SU-DHL-6 (cell line): Measurements from ENCODE around the gene PRDM10.

Experiments
- H2AFZ ChIP-seq: fragments of 200-600 bp; sonication (generic); 2 replicates; pipeline ENCODE4 v1.6.1; 2014; ENCODE audit warnings: low read depth, mild to moderate bottlenecking, moderate library complexity, mixed read lengths, antibody characterized with exemption, low read length; ENCODE audit not compliant: severe bottlenecking
- H3F3A ChIP-seq: fragments of 200-600 bp; shearing (Covaris generic); 2 replicates; pipeline ENCODE4 v1.6.0; 2016; ENCODE audit warnings: antibody characterized with exemption, mild to moderate bottlenecking; ENCODE audit not compliant: insufficient read depth
- H3K27ac ChIP-seq: fragments of 200-600 bp; sonication (generic); 2 replicates; pipeline ENCODE4 v1.5.1; 2016; ENCODE audit warnings: low read depth, mild to moderate bottlenecking, low read length, moderate library complexity, mixed read lengths
- H3K27me3 ChIP-seq: fragments of 200-600 bp; sonication (generic), shearing (Covaris generic); 2 replicates; pipeline ENCODE4 v1.6.0; 2014; ENCODE audit warnings: mild to moderate bottlenecking, low read length
- H3K36me3 ChIP-seq: fragments of 200-600 bp; sonication (generic); 2 replicates; pipeline ENCODE4 v1.6.1; 2014; ENCODE audit warnings: mild to moderate bottlenecking, low read length, mixed read lengths
- H3K4me2 ChIP-seq: fragments of 300-600, 200-600 bp; shearing (Covaris generic), sonication (generic); 2 replicates; pipeline ENCODE4 v1.6.0; 2014; ENCODE audit warnings: low read length, low read depth, mild to moderate bottlenecking; ENCODE audit not compliant: poor library complexity, severe bottlenecking
- H3K4me3 ChIP-seq: fragments of 200-600 bp; sonication (generic); 2 replicates; pipeline ENCODE4 v1.5.1; 2014; ENCODE audit warnings: antibody characterized with exemption, low read length, mild to moderate bottlenecking, mixed read lengths; ENCODE audit not compliant: insufficient read depth, poor library complexity, severe bottlenecking
- H3K79me2 ChIP-seq: fragments of 200-600 bp; sonication (generic); 2 replicates; pipeline ENCODE4 v1.6.1; 2014; ENCODE audit warnings: mild to moderate bottlenecking, low read length, moderate library complexity; ENCODE audit not compliant: insufficient read depth
- H3K9ac ChIP-seq: fragments of 200-600 bp; sonication (generic); 2 replicates; pipeline ENCODE4 v1.7.0; 2014; ENCODE audit warnings: mild to moderate bottlenecking, low read length
- H3K9me2 ChIP-seq: fragments of 200-600 bp; sonication (generic); replicated peaks from 2 replicates; pipeline ENCODE4 v1.6.1; 2014; ENCODE audit warnings: low read length; ENCODE audit not compliant: insufficient read depth
- H3K9me3 ChIP-seq: fragments of 200-600 bp; sonication (generic); 2 replicates; pipeline ENCODE4 v1.6.1; 2014; ENCODE audit warnings: low read length, mixed read lengths; ENCODE audit not compliant: insufficient read depth
- H4K20me1 ChIP-seq: fragments of 200-600 bp; sonication (generic); 2 replicates; pipeline ENCODE4 v1.6.1; 2014; ENCODE audit warnings: low read depth, mild to moderate bottlenecking, antibody characterized with exemption, low read length, moderate library complexity, mixed read lengths
- CTCF ChIP-seq: fragments of 200-600 bp; sonication (generic); IDR thresholded peaks from one replicate; pipeline ENCODE4 v1.5.1; 2017; ENCODE audit warnings: antibody characterized with exemption, mild to moderate bottlenecking, low read length, moderate library complexity; ENCODE audit not compliant: insufficient read depth, poor library complexity, severe bottlenecking
- EZH2phosphoT487 ChIP-seq: fragments of 200-600 bp; sonication (generic), shearing (Covaris generic); conservative IDR thresholded peaks from 2 replicates; pipeline ENCODE4 v1.6.1; 2018; ENCODE audit warnings: mild to moderate bottlenecking, antibody characterized with exemption, low read length, moderate library complexity, mixed read lengths

The PRDM10 gene

GRCh38 chr11:130002352-130002845, at the start of gene PRDM10:
Gene PRDM10 (minus strand): TSS chr11:130002835. CDS start chr11:129960964, 41,871 bp downstream.
- Histone ChIP-seq H3K27ac (peak within 1 kb of the TSS; percentile 100), H3K36me3 (no peaks in the 10 kb centered on the region), H3K4me2 (peak within 1 kb of the TSS; percentile 97), H2AFZ (no peak within 1 kb of the TSS), H3F3A (peaks cover 57% of the 10 kb centered on the region), H3K9ac (peak within 1 kb of the TSS; percentile 96), H4K20me1 (no peaks in the 10 kb centered on the region), H3K79me2 (peaks cover 23% of the 10 kb centered on the region), H3K27me3 (no peaks in the 10 kb centered on the region), H3K9me3 (no peaks in the 10 kb centered on the region), H3K9me2 (no peaks in the 10 kb centered on the region), H3K4me3 (peak within 1 kb of the TSS; percentile 79)
- TF ChIP-seq EZH2phosphoT487 (no peak), CTCF (no peak)

GRCh38 chr11:130051082-130051481, 48.4 kb upstream of the PRDM10 start:
- no peaks in the 10 kb centered on the region for H3K79me2 ChIP-seq
- no peak overlapping the region for H3K4me2 ChIP-seq
- no peaks in the 10 kb centered on the region for H3K27me3 ChIP-seq
- no peaks in the 10 kb centered on the region for H3F3A ChIP-seq
- no peak for TF ChIP-seq EZH2phosphoT487
- no peak for TF ChIP-seq CTCF
- no peaks in the 10 kb centered on the region for H4K20me1 ChIP-seq
- H3K9me2 ChIP-seq, result no peaks in the 10 kb centered on the region
- H2AFZ ChIP-seq, result no peak overlapping the region
- H3K36me3 ChIP-seq, result no peaks in the 10 kb centered on the region
- no peak overlapping the region for H3K9ac ChIP-seq
- H3K9me3 ChIP-seq, result no peaks in the 10 kb centered on the region
- H3K27ac ChIP-seq, result no peak overlapping the region
- no peak overlapping the region for H3K4me3 ChIP-seq

GRCh38 chr11:130050257-130050656, 47.6 kb upstream of the PRDM10 start:
- Histone ChIP-seq H3F3A (no peaks in the 10 kb centered on the region), H3K4me2 (no peak overlapping the region), H4K20me1 (no peaks in the 10 kb centered on the region), H3K36me3 (no peaks in the 10 kb centered on the region), H3K9ac (no peak overlapping the region), H3K27me3 (no peaks in the 10 kb centered on the region), H2AFZ (no peak overlapping the region), H3K9me3 (no peaks in the 10 kb centered on the region), H3K27ac (no peak overlapping the region), H3K4me3 (no peak overlapping the region), H3K79me2 (no peaks in the 10 kb centered on the region), H3K9me2 (no peaks in the 10 kb centered on the region)
- no peak for TF ChIP-seq CTCF
- no peak for TF ChIP-seq EZH2phosphoT487
